Occipital lobe (tissue), 2 donors: ENCODE data around the gene CEP85L. TPM values are rescaled to one million over a fixed set of nuclear protein-coding genes. Genes with fewer than 3 reads are reported as not detected.

Experiments used
- DNase-seq: peaks from one replicate; lab custom pipeline; 2025; lab: John Stamatoyannopoulos, UW
- total RNA-seq: library from RNA; depleted of rRNA; stranded (reverse); fragments of >200 nt; gene quantifications from one replicate; pipeline ENCODE4 v1.2.3, GENCODE V29; 2014

The CEP85L gene
- total RNA-seq, 1 donor from 2014 or later = 59.1 TPM

GRCh38 chr6:118544105-118544504 is 107.3 kb downstream of the CEP85L start:
- no peak for DNase-seq

GRCh38 chr6:118542184-118542952 is 109.0 kb downstream of the CEP85L start:
- no peak for DNase-seq

GRCh38 chr6:118537574-118537973 is 113.8 kb downstream of the CEP85L start:
- DNase-seq = no peak

- DNase-seq = no peak
These were observed 114.9 kb downstream of the CEP85L start for GRCh38 chr6:118536478-118536877.

GRCh38 chr6:118535176-118535844 is 116.1 kb downstream of the CEP85L start:
- DNase-seq = no peak

- DNase-seq = no peak
These were observed 120.4 kb downstream of the CEP85L start for GRCh38 chr6:118530942-118531341.

GRCh38 chr6:118529756-118530155 is 121.6 kb downstream of the CEP85L start:
- DNase-seq = no peak

GRCh38 chr6:118528129-118528528 is 123.3 kb downstream of the CEP85L start:
- DNase-seq = no peak

GRCh38 chr6:118525913-118526780 is 125.2 kb downstream of the CEP85L start:
- no peak for DNase-seq

- DNase-seq = no peak
These were observed 126.7 kb downstream of the CEP85L start for GRCh38 chr6:118524686-118525085.

- no peak for DNase-seq
These were observed 128.2 kb downstream of the CEP85L start for GRCh38 chr6:118523216-118523615.

- no peak for DNase-seq
These were observed 129.0 kb downstream of the CEP85L start for GRCh38 chr6:118522422-118522821.

- no peak for DNase-seq
These were observed 136.7 kb downstream of the CEP85L start for GRCh38 chr6:118514689-118515088.

GRCh38 chr6:118511930-118512715 is 139.3 kb downstream of the CEP85L start:
- no peak for DNase-seq

- peak; percentile 10 for DNase-seq
These were observed 142.3 kb downstream of the CEP85L start for GRCh38 chr6:118509009-118509617.

- DNase-seq = no peak
These were observed 143.8 kb downstream of the CEP85L start for GRCh38 chr6:118507636-118508035.

- no peak for DNase-seq
These were observed 145.2 kb downstream of the CEP85L start for GRCh38 chr6:118506071-118506638.

GRCh38 chr6:118505656-118506055 is 145.7 kb downstream of the CEP85L start:
- DNase-seq = no peak

- DNase-seq = no peak
These were observed 146.8 kb downstream of the CEP85L start for GRCh38 chr6:118504611-118505010.

GRCh38 chr6:118502169-118502568 is 149.2 kb downstream of the CEP85L start:
- DNase-seq = no peak
